ENCODE data around the gene KRTAP2-4. TPM values are rescaled to one million over a fixed set of nuclear protein-coding genes. Genes with fewer than 3 reads are reported as not detected.
"Not testable (repeated sequence)": the region's sequence is repeated elsewhere in the genome, so short reads cannot be mapped to it uniquely, and the experiment has no call there.

Gene KRTAP2-4
- total and polyA plus RNA-seq, 8 donors: not detected

GRCh38 chr17:41037853-41038350 lies 27.8 kb downstream of the KRTAP2-4 start:
- no peak for DNase-seq
- no peak for FAIRE-seq
- H3K27ac ChIP-seq: no peak overlapping the region
- ATAC-seq: no peak
- H3K27me3 ChIP-seq: no peaks in the 10 kb centered on the region
- 68 to 87% methylated on average over 2 of the region's 2 CpGs for WGBS, 2 donors
- no peaks in the 10 kb centered on the region for H3K9me3 ChIP-seq
- H3K36me3 ChIP-seq: no peaks in the 10 kb centered on the region
- intact Hi-C loops (cut with DNase I): no loop called here
- H3K4me3 ChIP-seq: no peak overlapping the region
- peaks cover 0 to 7% (median 5%) of the 10 kb centered on the region in 3 donors for H3K4me1 ChIP-seq
- no peak for TF ChIP-seq CTCF (IDR thresholded peaks at IDR 0.05)

GRCh38 chr17:41034346-41034935 lies 31.2 kb downstream of the KRTAP2-4 start, which contains the start of gene KRTAP1-3:
KRTAP1-3 (minus strand) TSS chr17:41034874; CDS start chr17:41034821, 53 bp downstream.
- not testable (repeated sequence) for ATAC-seq, FAIRE-seq
- 78 to 83% methylated on average over 10 of the region's 10 CpGs for WGBS, 2 donors

GRCh38 chr17:41029633-41030245 lies 35.9 kb downstream of the KRTAP2-4 start, which contains the start of gene KRTAP1-4:
KRTAP1-4 (minus strand) TSS chr17:41030195; CDS start chr17:41030078, 117 bp downstream.
- Histone ChIP-seq H3K27ac (no peak within 1 kb of the TSS), H3K4me1 (no peaks in the 10 kb centered on the region), H3K36me3 (no peaks in the 10 kb centered on the region), H3K9me3 (no peaks in the 10 kb centered on the region), H3K4me3 (no peak within 1 kb of the TSS), H3K27me3 (no peaks in the 10 kb centered on the region)
- ATAC-seq (no peak), DNase-seq (peak in 3 of 6 donors; percentile 22 to 50 (median 42)), FAIRE-seq (no peak)
- intact Hi-C loops (cut with DNase I): no loop called here
- WGBS, 2 donors: 72 to 77% methylated on average over 12 of the region's 12 CpGs
- TF ChIP-seq CTCF (IDR thresholded peaks at IDR 0.05): no peak

More at GRCh38 chr17:41034346-41034935, 31.2 kb downstream of the KRTAP2-4 start, which contains the start of gene KRTAP1-3:
- intact Hi-C loops (cut with DNase I); H3K27me3 ChIP-seq; H3K4me1 ChIP-seq; H3K4me3 ChIP-seq; H3K36me3 ChIP-seq; H3K27ac ChIP-seq; H3K9me3 ChIP-seq: not testable (repeated sequence)
- DNase-seq: peak in 1 of 6 donors; percentile 33

GRCh38 chr17:41026715-41027471 lies 38.8 kb downstream of the KRTAP2-4 start, which contains the start of gene KRTAP1-5:
KRTAP1-5 (minus strand) TSS chr17:41027208; CDS start chr17:41027155, 53 bp downstream.
- Histone ChIP-seq H3K27me3 (no peaks in the 10 kb centered on the region), H3K27ac (no peak within 1 kb of the TSS), H3K36me3 (no peaks in the 10 kb centered on the region), H3K9me3 (no peaks in the 10 kb centered on the region), H3K4me1 (no peaks in the 10 kb centered on the region), H3K4me3 (no peak within 1 kb of the TSS)
- 49 to 64% methylated on average over 9 of the region's 9 CpGs for WGBS, 2 donors
- ATAC-seq (peak in 1 of 4 donors; percentile 19), FAIRE-seq (no peak), DNase-seq (peak in 4 of 6 donors; percentile 30 to 68 (median 40))
- TF ChIP-seq CTCF (IDR thresholded peaks at IDR 0.05): no peak
- intact Hi-C loops (cut with DNase I): no loop called here

GRCh38 chr17:41024697-41025096 lies 41.0 kb downstream of the KRTAP2-4 start:
- no peaks in the 10 kb centered on the region for H3K4me1 ChIP-seq
- no peak overlapping the region for H3K27ac ChIP-seq
- DNase-seq (no peak), FAIRE-seq (no peak), ATAC-seq (no peak)
- 58 to 70% methylated on average over 3 of the region's 3 CpGs for WGBS, 2 donors
- intact Hi-C loops (cut with DNase I): no loop called here
- no peaks in the 10 kb centered on the region for H3K36me3 ChIP-seq
- no peak overlapping the region for H3K4me3 ChIP-seq
- TF ChIP-seq CTCF (IDR thresholded peaks at IDR 0.05): no peak
- H3K9me3 ChIP-seq: no peaks in the 10 kb centered on the region
- H3K27me3 ChIP-seq: no peaks in the 10 kb centered on the region

All from pancreas (tissue), 10 donors.